Kidney epithelial cell (primary cell): ENCODE data around the gene TENM4. TPM values are rescaled to one million over a fixed set of nuclear protein-coding genes. Genes with fewer than 3 reads are reported as not detected.

Source experiments
- DNase-seq: peaks from one replicate; pipeline ENCODE4 v3.0.0-alpha.2; 2010; ENCODE audit warnings: low read depth
- H3K27me3 ChIP-seq: 2 replicates; pipeline ENCODE4 v1.6.0; 2011; ENCODE audit warnings: low read length; ENCODE audit not compliant: control insufficient read depth, insufficient read depth
- H3K36me3 ChIP-seq: 2 replicates; pipeline ENCODE4 v1.5.1; 2011; ENCODE audit warnings: low read length; ENCODE audit not compliant: control insufficient read depth, insufficient read depth
- H3K4me3 ChIP-seq: 2 replicates; pipeline ENCODE4 v1.5.1; 2011; ENCODE audit warnings: low read depth, mild to moderate bottlenecking, control low read depth, low read length
- total RNA-seq: library from RNA; depleted of rRNA; stranded (reverse); fragments of >200 nt; gene quantifications from 2 replicates; pipeline ENCODE4 v1.2.3, GENCODE V29; 2015
- TF ChIP-seq, protein P1 (sequence below): IDR thresholded peaks from 2 replicates; pipeline ENCODE4 v1.5.1; 2011; ENCODE audit warnings: mild to moderate bottlenecking, moderate library complexity, low read length, control low read depth, inconsistent platforms; ENCODE audit not compliant: insufficient read depth, poor library complexity, severe bottlenecking

Gene TENM4
- total RNA-seq, 1 donor from 2014 or later: 35.3 TPM

DNA sequence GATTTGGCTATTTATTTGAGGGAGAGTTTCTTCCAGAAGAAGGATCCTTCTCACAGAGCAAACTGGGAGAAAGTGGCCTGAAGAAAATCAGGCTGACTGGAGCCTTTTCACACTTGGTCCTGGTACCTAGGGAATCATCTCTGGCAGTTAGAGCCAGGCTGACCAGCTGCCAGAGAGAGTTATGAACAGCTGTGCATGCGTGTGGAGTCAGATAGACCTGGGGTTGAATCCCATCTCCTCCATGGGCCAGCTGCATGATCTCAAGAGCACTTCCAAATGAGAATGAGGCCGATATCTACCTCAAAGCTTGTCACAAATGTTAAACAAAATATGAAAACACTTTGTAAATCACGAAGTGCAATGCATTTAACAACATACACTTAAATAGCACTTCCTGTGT is 390.0 kb downstream of the TENM4 start:
- DNase-seq: no peak
- Histone ChIP-seq H3K36me3 (no peaks in the 10 kb centered on the region), H3K27me3 (no peaks in the 10 kb centered on the region), H3K4me3 (no peak overlapping the region)
- TF ChIP-seq, protein P1, sequence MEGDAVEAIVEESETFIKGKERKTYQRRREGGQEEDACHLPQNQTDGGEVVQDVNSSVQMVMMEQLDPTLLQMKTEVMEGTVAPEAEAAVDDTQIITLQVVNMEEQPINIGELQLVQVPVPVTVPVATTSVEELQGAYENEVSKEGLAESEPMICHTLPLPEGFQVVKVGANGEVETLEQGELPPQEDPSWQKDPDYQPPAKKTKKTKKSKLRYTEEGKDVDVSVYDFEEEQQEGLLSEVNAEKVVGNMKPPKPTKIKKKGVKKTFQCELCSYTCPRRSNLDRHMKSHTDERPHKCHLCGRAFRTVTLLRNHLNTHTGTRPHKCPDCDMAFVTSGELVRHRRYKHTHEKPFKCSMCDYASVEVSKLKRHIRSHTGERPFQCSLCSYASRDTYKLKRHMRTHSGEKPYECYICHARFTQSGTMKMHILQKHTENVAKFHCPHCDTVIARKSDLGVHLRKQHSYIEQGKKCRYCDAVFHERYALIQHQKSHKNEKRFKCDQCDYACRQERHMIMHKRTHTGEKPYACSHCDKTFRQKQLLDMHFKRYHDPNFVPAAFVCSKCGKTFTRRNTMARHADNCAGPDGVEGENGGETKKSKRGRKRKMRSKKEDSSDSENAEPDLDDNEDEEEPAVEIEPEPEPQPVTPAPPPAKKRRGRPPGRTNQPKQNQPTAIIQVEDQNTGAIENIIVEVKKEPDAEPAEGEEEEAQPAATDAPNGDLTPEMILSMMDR: no peak

- TF ChIP-seq, protein P1: no peak
- no peak for DNase-seq
- H3K36me3 ChIP-seq: no peaks in the 10 kb centered on the region
- H3K27me3 ChIP-seq: no peaks in the 10 kb centered on the region
- H3K4me3 ChIP-seq: no peak overlapping the region
These were observed 391.1 kb downstream of the TENM4 start for GRCh38 chr11:79049741-79050179.

GRCh38 chr11:79047980-79048379 is 392.9 kb downstream of the TENM4 start:
- TF ChIP-seq, protein P1: no peak
- Histone ChIP-seq H3K4me3 (no peak overlapping the region), H3K36me3 (no peaks in the 10 kb centered on the region), H3K27me3 (no peaks in the 10 kb centered on the region)
- no peak for DNase-seq

DNA sequence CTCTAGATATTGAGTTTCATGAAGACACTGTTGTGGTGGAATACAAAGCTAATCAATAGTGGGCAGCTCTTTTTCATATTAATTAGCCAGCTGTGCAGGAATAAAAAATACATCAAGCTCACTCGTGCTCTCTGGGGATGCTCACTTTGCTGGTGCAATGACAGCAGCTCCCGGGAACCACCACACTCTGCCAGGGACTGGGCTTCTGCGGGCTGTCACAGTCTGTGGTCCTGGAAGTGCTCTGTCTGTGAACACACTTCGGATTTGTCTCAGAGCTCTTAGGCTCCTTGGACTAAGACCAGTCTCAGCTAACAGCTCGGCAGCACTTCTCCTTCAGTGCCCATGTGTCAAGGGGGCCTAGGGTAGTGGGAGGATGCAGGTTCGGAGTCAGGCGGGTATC is 393.5 kb downstream of the TENM4 start:
- Histone ChIP-seq H3K4me3 (no peak overlapping the region), H3K27me3 (no peaks in the 10 kb centered on the region), H3K36me3 (no peaks in the 10 kb centered on the region)
- TF ChIP-seq, protein P1: no peak
- DNase-seq: no peak

DNA sequence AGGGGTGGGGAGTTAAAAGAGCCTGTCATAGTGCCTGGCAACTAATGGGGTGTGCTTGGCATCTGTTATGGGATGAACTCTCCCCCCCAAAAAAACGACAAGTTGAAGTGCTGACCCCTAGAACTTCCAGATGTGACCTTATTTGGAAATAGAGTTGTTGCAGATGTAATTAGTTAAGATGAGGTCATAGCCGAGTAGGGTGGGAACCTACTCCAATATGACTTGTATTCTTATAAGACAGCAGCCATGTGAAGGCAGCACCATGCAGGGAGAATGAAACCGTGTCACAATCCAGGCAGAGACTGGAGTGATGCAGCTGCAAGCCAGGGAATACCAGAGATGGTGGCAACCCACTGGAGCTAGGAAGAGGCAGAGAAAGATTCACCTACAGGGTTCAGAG is 394.5 kb downstream of the TENM4 start:
- H3K4me3 ChIP-seq: no peak overlapping the region
- H3K27me3 ChIP-seq: no peaks in the 10 kb centered on the region
- DNase-seq: no peak
- TF ChIP-seq, protein P1: no peak
- no peaks in the 10 kb centered on the region for H3K36me3 ChIP-seq

DNA sequence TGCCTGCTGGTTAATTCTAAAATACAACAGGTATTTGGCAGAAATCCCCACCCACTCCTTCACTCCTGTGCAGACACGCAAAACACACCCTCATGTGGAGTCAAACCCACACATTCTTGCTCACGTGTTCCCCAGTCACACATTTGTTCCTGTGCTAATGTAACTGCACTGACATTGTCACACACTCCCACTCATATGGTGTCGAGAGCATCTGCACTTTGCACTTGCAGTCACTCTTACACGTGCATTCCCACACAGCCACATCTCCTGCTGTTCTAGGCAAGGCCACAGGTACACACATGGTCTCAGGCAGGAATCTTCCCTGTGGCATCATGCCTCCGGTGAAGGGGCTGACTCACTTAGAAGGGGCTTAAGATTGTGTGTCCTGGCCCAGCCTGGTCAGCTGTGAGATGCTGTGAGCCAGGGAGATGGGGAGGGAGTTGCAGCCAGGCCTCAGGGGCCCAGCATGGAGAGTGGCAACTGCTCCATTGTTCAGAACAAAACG is 395.0 kb downstream of the TENM4 start:
- no peak for DNase-seq
- Histone ChIP-seq H3K27me3 (no peaks in the 10 kb centered on the region), H3K36me3 (no peaks in the 10 kb centered on the region), H3K4me3 (no peak overlapping the region)
- TF ChIP-seq, protein P1: no peak
